GM12873 (cell line): Measurements from ENCODE around the gene TECPR1.

ENCODE experiments used
- CTCF ChIP-seq: IDR thresholded peaks from 2 replicates; pipeline ENCODE4 v1.5.1; 2012; ENCODE audit warnings: low read depth, mild to moderate bottlenecking, moderate library complexity, low read length, control low read depth; ENCODE audit not compliant: insufficient read depth; ENCODE audit errors: missing control alignments

Gene TECPR1

GRCh38 chr7:98229991-98230745, 21.9 kb downstream of the TECPR1 start:
- TF ChIP-seq CTCF = no peak

GRCh38 chr7:98229441-98229840, 22.6 kb downstream of the TECPR1 start:
- TF ChIP-seq CTCF = no peak

GRCh38 chr7:98228801-98229200, 23.2 kb downstream of the TECPR1 start:
- TF ChIP-seq CTCF = no peak

GRCh38 chr7:98227939-98228338, 24.1 kb downstream of the TECPR1 start:
- TF ChIP-seq CTCF = no peak

GRCh38 chr7:98225913-98226614, 26.0 kb downstream of the TECPR1 start:
- no peak for TF ChIP-seq CTCF

GRCh38 chr7:98224701-98225181, 27.3 kb downstream of the TECPR1 start:
- no peak for TF ChIP-seq CTCF

- TF ChIP-seq CTCF = no peak
These were observed 27.9 kb downstream of the TECPR1 start for GRCh38 chr7:98223898-98224700.
